Amygdala (tissue), 56 donors: Measurements from ENCODE around the gene ZNF35.

Experiments used
- DNase-seq, 56 donors: peaks; one replicate each; lab custom pipeline; 2025; lab: John Stamatoyannopoulos, UW

Gene ZNF35

GRCh38 chr3:44682182-44682896, 33.8 kb downstream of the ZNF35 start:
- no peak for DNase-seq

GRCh38 chr3:44685128-44685800, 36.7 kb downstream of the ZNF35 start:
- peak in 50 of 56 donors; percentile 2 to 74 (median 38) for DNase-seq

GRCh38 chr3:44687898-44688297, 39.4 kb downstream of the ZNF35 start:
- no peak for DNase-seq
